GM12801 (cell line): ENCODE results near the gene AP2M1.

ENCODE experiments used
- CTCF ChIP-seq: IDR thresholded peaks from one replicate; pipeline ENCODE4 v1.5.1; 2011; ENCODE audit warnings: control low read depth; ENCODE audit not compliant: insufficient read length; ENCODE audit errors: extremely low read depth

The AP2M1 gene

DNA sequence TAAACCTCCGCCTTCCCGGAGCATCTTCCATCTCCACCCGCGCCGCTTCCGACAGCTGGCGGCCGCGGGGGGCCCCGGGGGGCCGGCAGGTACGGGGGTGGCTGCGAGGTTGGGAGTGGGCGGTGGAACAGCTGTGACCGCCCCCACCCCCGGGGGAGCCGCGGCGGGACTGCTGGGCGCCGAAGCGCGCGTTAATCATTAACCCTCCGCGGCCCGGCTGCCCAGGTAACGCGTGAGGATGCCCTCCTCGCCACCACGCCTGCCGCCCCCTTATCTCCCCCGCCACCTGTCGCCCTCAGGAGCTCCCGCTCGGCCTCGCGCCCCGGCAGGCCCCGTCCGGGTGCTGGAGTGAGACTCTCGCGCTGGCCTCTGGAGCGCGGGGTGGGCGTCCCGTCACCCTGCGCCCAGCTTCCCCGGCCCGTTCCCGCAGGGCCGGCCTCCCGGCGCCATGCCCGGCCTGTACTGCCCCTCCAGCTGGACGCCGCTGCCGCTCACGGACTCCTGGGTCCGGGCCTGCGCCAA lies 55.5 kb downstream of the AP2M1 start:
- no peak for TF ChIP-seq CTCF

DNA sequence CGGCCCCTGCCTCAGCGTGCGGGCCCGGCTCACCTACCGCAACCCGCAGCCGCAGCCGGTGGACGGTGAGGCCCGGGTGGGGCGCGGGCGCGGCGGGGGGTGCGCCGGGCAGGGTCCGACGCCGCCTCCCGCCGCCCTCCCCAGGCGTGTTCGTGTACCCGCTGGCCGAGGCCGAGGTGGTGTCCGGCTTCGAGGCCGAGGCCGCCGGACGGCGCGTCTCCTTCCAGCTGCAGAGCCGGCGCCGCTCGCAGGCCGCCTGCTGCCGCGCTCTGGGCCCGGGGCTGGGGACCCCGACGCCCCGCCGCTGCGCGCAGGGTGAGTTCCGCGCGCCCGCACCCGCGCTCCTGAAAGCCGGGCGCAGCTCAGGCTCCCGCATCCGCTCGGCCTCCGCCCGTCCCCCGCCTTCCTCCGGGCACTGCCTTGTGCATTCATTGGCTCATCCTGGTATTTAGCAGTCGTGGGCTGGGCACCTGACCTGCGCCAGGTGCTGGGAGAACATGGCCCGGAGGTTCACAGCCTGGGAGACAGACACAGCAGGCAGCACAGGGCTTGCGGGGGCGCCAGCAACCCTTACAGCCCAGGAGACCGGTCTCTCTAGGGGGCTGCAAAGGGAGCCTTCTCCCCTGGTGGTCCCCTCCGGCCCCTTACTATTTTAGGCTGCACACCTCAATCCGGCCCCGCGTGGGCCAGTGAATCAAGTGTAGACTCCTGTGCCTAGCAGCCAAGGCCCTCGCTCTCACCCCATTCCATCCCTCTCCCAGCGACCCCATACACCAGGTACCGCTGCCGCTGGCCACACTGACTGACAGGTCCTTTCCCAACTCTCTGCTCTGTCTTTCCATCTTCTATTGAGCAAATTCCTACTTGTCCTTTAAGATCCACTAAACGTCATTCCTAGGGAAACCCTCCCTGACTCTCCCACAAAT lies 56.2 kb downstream of the AP2M1 start:
- TF ChIP-seq CTCF, result no peak

GRCh38 chr3:184231671-184232070 lies 57.0 kb downstream of the AP2M1 start:
- no peak for TF ChIP-seq CTCF

- TF ChIP-seq CTCF, result no peak
Measured at GRCh38 chr3:184233127-184233843, 58.6 kb downstream of the AP2M1 start.
